DOHH2 (cell line): ENCODE results near the gene IRGM.

ENCODE experiments used
- CTCF ChIP-seq: fragments of 200-600 bp; sonication (generic); IDR thresholded peaks from one replicate; pipeline ENCODE4 v1.5.1; 2014; ENCODE audit warnings: antibody characterized with exemption, mild to moderate bottlenecking, low read depth, low read length; ENCODE audit not compliant: poor library complexity, severe bottlenecking
- EZH2phosphoT487 ChIP-seq: fragments of 200-600 bp; sonication (generic); IDR thresholded peaks from 2 replicates; pipeline ENCODE4 v1.6.1; 2017; ENCODE audit warnings: borderline replicate concordance, mild to moderate bottlenecking, antibody characterized with exemption, low read length, moderate library complexity, mixed read lengths

- TF ChIP-seq CTCF (no peak), EZH2phosphoT487 (no peak)
These were observed 16.6 kb upstream of the IRGM start for GRCh38 chr5:150829744-150830143.
